GM12878 (cell line): ENCODE data around the gene P2RX6.

ENCODE experiments used
- CHD4 ChIP-seq: fragments of 200-600 bp; sonication (generic); IDR thresholded peaks from 2 replicates; pipeline ENCODE4 v1.6.1; 2016; ENCODE audit warnings: mild to moderate bottlenecking
- CTCF ChIP-seq, 3 experiments: IDR thresholded peaks in 2 of 3; conservative IDR thresholded peaks in 1 of 3; 2 replicates each; pipeline ENCODE4 v1.5.1; 2011; ENCODE audit warnings: low read depth in 3 of 3, low read length in 3 of 3, mild to moderate bottlenecking in 3 of 3, control low read depth in 2 of 3, moderate library complexity in 2 of 3, inconsistent platforms in 1 of 3, mixed read lengths in 1 of 3; ENCODE audit not compliant: control insufficient read depth in 2 of 3, insufficient read depth in 1 of 3; ENCODE audit errors: extremely low read depth in 1 of 3
- IKZF2 ChIP-seq, 2 experiments: fragments of 450-650 bp; IDR thresholded peaks; 2 replicates each; pipeline ENCODE4 v1.6.1; 2017; ENCODE audit warnings: mild to moderate bottlenecking in 2 of 2, moderate library complexity in 2 of 2
- LARP7 ChIP-seq: fragments of 450-650 bp; IDR thresholded peaks from 2 replicates; pipeline ENCODE4 v1.6.1; 2017; ENCODE audit warnings: mild to moderate bottlenecking
- PAX8 ChIP-seq: fragments of 450-650 bp; IDR thresholded peaks from 2 replicates; pipeline ENCODE4 v1.6.1; 2017; ENCODE audit warnings: mild to moderate bottlenecking, moderate library complexity
- POLR2A ChIP-seq: IDR thresholded peaks from 2 replicates; pipeline ENCODE4 v1.6.1; 2011; ENCODE audit warnings: low read depth, mild to moderate bottlenecking, low read length
- RAD21 ChIP-seq: IDR thresholded peaks from 2 replicates; pipeline ENCODE4 v1.6.1; 2011; ENCODE audit warnings: mild to moderate bottlenecking, low read depth, low read length, moderate library complexity; ENCODE audit not compliant: insufficient read depth
- RAD51 ChIP-seq: fragments of 450-650 bp; IDR thresholded peaks from 2 replicates; pipeline ENCODE4 v1.6.1; 2016; ENCODE audit warnings: moderate library complexity, mild to moderate bottlenecking, inconsistent platforms
- SMC3 ChIP-seq: IDR thresholded peaks from 2 replicates; pipeline ENCODE4 v1.6.1; 2011; ENCODE audit warnings: low read length, improper control_type of control experiment, borderline replicate concordance
- ZNF384 ChIP-seq: IDR thresholded peaks from 2 replicates; pipeline ENCODE4 v1.6.1; 2012; ENCODE audit warnings: low read depth, mild to moderate bottlenecking, low read length, improper control_type of control experiment, borderline replicate concordance
- TF ChIP-seq, protein P1 (sequence below): IDR thresholded peaks from 2 replicates; pipeline ENCODE4 v1.6.1; 2012; ENCODE audit warnings: mild to moderate bottlenecking, low read depth, low read length

DNA sequence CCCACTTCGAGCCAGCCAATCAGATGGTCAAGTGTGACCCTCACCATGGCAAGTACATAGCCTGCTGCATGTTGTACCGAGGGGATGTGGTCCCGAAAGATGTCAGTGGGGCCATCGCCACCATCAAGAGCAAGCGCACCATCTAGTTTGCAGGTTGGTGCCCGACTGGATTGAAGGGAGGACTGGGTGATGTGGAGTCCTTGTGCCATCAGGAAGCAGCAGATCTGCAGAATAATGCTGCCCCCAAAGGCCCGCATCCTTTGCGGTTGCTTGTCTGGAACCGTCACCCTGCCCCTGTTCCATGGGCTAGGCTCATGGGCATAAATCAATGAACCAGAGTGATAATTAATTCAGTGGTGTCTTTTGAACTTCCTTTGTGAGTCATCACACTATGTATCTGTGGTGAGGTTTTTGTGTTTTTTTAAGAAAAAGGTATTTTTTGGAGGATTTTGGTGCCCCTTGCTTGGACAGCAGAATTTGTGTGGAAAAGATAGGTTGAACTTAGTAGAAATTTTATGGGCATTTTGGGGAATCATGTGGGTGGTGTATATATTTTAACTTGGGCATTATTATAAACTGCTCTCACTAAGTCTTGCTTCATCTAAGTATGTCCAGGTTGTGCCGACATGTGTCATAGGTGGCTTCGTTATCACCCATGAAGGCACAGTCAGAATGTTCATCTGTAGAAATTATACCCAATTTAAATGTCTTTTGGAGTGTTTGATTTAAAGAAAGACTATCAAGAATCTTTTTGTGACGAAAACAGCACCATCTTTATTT, 53.1 kb downstream of the P2RX6 start:
- TF ChIP-seq RAD21 (no peak), CHD4 (no peak), SMC3 (no peak), IKZF2 (IDR thresholded peaks at IDR 0.05) (no peak), LARP7 (no peak), PAX8 (no peak), RAD51 (no peak), CTCF (IDR thresholded peaks at IDR 0.05 in 2 of 3, conservative IDR thresholded peaks at IDR 0.05 in 1 of 3; ENCODE audit: control insufficient read depth in 2 of 3, extremely low read depth in 1 of 3, insufficient read depth in 1 of 3, low read depth in 3 of 3, low read length in 3 of 3) (no peak), ZNF384 (no peak), POLR2A (no peak)
- TF ChIP-seq, protein P1, sequence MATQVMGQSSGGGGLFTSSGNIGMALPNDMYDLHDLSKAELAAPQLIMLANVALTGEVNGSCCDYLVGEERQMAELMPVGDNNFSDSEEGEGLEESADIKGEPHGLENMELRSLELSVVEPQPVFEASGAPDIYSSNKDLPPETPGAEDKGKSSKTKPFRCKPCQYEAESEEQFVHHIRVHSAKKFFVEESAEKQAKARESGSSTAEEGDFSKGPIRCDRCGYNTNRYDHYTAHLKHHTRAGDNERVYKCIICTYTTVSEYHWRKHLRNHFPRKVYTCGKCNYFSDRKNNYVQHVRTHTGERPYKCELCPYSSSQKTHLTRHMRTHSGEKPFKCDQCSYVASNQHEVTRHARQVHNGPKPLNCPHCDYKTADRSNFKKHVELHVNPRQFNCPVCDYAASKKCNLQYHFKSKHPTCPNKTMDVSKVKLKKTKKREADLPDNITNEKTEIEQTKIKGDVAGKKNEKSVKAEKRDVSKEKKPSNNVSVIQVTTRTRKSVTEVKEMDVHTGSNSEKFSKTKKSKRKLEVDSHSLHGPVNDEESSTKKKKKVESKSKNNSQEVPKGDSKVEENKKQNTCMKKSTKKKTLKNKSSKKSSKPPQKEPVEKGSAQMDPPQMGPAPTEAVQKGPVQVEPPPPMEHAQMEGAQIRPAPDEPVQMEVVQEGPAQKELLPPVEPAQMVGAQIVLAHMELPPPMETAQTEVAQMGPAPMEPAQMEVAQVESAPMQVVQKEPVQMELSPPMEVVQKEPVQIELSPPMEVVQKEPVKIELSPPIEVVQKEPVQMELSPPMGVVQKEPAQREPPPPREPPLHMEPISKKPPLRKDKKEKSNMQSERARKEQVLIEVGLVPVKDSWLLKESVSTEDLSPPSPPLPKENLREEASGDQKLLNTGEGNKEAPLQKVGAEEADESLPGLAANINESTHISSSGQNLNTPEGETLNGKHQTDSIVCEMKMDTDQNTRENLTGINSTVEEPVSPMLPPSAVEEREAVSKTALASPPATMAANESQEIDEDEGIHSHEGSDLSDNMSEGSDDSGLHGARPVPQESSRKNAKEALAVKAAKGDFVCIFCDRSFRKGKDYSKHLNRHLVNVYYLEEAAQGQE: no peak
